ENCODE measurements around the gene NOTO.

Gene NOTO

DNA sequence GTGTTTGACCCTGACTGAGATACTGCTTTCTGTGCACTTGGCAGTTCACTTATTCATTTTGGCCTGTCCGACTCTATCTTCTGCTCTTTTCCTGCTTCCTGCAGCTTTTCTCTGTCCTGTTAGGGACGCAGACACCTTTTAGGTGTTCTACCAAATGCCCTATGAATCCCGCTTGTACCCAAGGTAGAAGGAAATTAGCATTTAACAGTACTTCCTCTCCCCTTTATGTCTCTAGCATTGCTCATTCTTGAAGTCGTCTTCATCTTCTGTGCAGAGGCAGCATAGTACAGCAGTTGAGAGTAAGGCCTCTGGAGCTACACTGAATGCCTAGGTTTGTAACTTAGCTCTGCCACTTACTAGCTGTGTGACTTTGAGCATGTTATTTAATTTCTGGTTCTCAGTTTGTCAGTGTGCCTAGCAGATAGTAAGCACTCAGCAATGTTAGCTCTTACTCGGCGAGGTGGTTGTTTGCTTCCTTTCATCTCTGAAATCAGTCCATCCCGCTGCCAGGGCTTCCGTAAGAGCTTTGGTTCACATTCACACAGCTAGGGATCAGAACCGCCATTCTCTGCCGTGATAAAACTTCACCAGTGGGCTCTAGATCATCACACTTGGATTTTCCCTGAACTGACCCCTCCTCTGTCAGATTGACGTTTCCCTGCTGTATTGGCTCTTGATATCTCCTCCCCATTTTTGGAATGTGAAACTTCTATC lies 33.1 kb downstream of the NOTO start:
- no peak for DNase-seq

DNA sequence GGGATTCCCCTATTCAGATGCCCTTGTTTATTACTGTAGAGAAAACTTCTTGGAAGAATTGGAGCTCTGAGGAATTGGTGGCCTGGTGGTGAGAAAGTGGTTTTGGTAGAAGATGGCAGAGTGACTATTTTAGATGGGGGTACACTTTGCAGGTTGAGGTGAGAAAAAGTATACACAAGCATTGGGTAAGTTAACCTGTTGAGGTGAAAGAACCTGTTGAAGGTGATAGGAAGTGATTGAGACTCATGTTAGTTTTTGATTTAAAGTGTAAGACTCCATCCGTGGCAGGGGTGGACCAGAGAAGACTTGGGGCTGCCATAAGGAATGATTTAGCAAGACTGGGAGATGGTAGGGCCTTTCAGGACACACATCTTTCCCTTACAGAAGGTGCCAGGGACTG lies 34.8 kb downstream of the NOTO start:
- DNase-seq = no peak

DNA sequence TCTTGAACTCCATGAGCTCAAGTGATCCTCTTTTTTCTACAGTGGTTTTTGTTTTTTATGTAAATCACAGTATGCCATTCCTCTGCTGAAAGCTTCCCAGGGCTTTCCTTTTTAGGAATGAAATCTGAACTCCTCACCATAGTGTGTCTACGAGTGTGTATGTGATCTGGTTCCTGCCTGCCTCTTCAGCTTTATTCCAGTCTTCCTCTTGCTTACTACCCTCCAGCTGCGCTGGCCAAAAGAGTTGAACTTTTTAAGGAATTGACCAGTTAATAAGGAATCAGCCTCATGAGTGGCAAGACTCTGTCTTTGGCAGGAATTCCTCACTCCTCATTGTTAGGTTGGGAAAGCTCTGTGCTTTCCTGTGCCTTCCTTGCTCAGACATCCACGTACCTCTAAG lies 35.8 kb downstream of the NOTO start:
- no peak for DNase-seq

DNA sequence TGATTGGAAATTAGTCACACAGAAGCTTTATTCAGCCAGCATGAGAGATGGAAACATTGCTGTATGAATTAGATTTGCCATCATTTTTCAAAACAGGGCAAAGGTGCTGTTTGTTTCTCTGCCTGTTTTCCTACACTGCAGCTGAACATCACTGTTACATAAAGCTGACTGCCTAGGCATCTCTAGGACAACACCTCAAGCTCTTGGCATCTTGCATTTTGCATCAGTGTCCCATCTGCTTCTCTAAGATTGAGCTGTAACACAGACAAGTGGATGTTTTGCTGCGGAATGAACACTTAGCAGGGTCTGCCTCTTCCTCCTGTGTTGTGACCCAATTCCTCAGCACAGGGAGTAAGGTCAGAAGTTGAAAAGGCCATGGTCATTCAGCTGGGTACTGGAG lies 36.6 kb downstream of the NOTO start:
- no peak for DNase-seq

DNA sequence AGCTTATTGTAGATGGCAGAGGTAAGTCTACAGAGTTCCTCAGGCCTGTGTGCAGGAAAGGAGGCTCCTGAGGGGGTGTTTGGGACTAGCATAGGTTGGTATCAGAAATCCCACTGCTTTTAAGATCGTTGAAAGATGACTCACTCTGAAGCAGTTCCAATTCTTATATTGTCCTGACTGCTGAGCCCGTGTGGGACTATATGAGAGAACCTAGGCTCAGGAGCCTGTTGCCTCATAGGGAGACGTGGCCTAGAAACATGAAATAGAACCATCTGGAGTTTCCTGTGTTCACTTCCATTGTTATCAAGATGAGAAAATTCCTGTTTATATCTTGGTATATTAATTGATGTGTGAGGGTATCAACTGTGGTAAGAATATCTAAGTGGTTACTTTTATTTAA lies 37.4 kb downstream of the NOTO start:
- DNase-seq = no peak

DNA sequence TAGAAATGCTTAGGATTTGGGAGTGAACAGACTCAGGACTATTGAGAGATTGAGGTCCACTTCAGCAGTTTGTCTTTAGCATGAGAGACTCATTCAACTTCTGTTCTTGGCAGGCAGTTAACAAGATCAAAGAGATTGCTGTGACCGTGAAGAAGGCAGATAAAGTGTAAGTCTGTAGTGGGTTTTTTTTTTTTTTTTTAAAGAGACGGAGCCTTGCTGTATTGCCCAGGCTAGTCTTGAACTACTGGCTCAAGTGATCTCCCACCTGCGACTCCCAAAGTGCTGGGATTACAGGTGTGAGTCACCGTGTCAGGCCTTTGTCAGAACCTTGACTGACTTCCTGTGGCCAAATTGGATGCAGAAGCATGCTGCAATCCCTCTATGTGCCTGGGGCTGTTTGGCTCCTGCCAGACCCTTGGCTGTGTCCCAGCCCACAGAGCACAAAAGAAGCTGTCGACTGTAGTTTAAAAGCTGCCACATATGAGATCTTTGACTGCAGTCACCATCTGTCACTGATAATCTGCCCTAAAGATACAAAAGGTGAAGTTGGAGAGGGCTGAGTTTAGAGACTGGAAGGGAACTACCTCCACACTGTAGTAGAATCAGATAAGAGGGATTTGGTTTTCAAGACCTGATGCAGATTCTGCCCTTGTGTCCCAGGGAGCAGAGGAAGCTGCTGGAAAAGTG lies 41.7 kb downstream of the NOTO start:
- DNase-seq = no peak

DNA sequence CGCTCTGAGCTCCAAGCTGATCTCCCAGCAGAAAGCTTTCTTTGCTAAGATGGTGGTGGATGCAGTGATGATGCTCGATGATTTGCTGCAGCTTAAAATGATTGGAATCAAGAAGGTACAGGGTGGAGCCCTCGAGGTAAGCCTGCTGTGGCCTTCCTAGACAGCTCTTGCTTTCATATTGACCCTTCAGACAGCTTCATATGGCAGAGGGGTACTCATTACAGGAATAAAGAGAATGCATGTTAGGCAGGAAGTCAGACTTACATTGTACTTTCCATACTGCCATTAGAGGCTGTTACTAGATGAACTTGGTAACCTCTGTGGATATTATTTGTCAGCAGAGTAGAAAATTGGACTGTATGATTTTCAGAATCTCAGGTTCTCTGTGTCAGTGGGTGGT lies 42.2 kb downstream of the NOTO start:
- DNase-seq = no peak

DNA sequence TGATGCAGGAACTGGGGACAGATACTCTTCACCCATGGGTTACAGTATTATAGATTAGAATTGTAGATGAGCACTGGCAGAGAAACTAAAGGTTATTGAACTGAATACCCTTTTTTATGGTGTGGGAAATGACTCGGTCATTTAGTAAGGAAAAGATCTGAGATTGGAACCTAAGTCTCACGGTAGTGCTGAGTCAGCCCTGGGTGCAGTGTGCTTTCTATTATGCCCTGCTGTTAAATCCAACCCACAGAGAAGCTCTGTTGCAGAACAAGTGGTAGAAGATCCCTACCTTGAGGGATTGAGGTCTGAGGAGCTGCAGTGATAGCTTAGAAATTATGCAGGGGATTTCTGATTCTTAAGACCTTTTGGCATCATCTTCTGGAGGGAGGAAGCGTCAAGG lies 44.5 kb downstream of the NOTO start:
- DNase-seq = no peak

DNA sequence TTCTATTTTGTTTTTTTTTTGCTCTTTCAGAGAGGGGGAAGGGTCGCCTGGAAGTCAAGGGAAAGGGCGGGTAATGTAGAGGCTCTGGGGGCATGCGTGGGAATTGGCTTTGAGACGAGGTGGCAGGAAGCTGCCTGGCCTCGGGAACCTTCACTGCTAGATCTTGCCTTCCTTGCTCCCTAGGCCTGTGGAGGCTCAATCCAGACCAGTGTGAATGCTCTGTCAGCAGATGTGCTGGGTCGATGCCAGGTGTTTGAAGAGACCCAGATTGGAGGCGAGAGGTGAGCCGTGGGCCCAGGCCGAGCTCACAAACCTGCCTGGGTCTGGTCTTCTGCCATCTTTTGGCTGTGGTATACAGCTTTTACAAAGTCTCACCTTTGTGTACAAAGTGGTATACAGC lies 47.3 kb downstream of the NOTO start:
- no peak for DNase-seq

DNA sequence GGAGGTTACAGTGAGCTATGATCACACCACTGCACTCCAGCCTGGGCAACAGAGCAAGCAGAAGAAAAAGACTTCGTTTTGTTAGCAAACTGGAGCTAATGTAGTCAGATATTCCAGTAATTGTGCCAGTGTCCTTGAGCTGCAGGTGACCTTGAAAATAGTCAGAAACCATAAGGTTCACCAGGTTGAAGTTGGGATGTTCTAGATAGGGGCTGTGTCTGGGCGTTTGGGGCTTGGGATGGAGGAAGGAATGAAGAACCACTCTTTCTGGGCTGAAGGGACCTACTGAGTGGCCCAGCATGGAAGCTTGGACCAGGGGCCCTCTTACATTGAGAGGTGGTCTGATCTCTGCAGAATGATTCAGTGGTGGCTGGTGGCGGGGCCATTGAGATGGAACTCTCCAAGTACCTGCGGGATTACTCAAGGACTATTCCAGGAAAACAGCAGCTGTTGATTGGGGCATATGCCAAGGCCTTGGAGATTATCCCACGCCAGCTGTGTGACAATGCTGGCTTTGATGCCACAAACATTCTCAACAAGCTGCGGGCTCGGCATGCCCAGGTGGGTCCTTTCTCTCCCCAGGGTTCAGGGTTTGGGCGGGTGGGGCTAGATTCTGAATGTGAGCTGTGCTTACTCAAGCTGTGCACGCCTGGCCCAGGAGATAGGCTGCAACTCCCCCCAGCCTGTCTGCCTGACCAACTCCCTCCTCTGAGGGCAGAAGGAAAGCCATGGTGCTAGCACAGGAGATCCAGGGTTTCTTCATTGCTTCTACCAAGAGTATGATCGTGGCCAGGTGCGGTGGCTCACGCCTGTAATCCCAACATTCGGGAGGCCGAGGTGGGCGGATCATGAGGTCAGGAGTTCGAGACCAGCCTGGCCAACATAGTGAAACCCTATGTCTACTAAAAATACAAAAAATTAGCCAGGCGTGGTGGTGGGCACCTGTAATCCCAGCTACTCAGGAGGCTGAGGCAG lies 48.8 kb downstream of the NOTO start:
- DNase-seq = no peak

DNA sequence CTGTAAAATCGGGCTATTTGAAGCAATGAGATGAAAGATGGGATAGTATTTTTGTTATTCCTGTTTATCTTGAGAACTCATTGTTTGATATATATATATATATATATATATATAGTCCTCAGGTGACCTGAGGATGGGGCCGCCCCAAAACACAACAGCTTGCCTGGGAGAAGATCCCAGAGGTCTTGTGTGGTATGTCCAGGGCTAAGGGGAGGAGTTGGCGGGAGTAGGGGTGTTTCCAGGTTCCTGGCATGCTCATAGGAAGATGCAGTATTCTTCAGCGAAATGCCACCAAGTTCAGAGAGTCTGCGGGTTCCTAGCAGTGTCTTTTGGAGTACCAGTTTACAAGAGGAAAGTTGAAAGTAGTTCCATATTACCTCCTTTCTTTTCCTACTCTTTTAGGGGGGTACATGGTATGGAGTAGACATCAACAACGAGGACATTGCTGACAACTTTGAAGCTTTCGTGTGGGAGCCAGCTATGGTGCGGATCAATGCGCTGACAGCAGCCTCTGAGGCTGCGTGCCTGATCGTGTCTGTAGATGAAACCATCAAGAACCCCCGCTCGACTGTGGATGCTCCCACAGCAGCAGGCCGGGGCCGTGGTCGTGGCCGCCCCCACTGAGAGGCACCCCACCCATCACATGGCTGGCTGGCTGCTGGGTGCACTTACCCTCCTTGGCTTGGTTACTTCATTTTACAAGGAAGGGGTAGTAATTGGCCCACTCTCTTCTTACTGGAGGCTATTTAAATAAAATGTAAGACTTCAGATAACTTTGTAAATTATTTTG lies 50.1 kb downstream of the NOTO start:
- no peak for DNase-seq

DNA sequence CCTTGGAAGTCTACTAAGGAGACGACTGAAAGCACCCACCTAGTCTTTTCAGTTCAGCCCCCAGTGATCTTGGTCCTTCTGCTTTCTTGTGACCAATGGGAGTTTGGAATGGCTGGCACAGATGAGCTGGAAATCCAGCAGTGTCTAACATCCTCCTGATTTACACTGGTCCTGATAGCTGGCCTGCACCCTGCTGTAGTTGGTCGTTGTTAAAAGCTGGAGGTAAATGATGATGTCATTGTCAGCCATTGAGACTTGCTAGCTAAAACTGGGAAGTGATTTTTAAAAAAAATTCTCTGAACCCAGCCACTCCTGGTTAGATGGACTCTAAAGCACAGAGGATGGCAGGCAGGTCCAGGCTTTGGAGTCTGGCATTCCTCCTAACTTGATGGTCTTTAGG lies 51.0 kb downstream of the NOTO start:
- no peak for DNase-seq

DNA sequence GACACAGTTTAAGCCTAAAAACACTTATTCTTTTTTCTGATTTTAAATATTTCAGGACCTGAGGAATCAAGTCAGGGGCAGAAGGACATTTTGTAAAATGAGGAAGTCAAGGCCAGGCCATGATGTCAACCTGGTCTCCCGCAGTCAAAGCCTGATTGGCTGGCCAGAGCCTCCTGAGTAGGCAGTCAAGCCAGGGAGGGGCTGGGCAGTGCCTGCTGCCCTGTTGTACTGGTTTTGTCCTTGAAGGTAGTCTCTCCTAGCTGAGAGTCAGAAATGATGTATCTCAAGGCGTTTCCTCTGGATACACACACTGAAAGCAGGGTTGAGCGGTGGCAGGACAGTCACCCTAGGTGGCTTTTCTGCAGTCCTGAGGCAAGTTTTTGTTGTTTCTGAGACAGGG lies 51.5 kb downstream of the NOTO start:
- no peak for DNase-seq

DNA sequence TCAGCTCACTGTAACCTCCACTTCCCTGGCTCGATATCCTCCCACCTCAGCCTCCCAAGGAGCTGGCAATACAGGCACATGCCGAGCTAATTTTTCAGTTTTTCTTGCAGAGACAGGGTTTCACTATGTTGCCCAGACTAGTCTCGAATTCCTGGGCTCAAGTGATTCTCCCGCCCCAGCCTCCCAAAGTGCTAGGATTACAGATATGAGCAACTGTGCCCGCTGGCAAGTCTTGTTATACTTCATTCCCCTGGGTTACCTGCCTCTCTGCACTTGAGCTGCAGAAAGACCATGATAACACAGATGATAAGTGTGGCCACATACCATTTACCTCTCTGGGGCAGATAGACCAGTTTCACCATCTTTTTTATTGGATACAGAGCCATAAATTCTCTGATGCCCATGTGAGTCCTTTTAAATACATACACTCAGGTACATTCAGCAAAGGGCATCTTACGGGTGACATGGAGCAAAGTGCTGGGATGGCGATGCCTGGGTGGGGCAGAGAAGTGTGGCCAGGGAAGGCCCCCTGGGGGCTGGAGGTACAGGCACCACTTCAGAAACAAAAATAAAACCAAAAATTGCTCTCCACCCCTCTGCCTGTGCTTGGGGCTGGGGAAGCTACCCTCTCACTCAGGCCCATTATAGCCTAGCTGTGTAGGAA lies 52.1 kb downstream of the NOTO start:
- DNase-seq = no peak

DNA sequence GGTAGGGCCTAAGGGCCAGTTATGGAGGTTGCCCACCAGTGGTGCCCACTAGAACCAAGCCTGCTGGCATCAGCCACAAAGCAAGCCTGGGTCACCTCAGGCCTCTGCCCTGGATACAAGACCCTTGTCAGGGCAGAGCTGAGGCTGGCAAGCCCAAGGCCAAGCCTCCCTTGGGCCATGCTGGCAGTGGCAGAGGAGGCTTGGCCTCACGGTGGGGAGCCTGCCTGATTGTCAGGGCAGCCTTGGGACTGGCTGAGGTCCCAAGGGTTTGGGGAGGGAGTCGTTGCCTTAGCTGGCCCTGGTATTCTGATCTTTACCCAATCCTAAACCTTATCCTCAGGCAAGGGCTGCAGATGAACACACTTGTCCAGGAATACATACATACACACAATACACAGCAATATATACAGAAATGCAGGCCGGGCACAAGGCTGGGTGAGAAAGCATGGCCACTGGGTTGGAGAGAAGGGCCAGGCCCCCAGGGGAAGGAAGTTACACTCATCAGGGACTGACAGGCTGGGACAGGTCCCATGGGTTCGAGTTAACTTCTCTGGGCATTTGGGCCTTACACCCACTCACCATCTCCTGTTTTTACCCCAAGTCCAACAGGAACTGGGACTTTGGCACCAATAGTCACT lies 52.8 kb downstream of the NOTO start:
- no peak for DNase-seq

DNA sequence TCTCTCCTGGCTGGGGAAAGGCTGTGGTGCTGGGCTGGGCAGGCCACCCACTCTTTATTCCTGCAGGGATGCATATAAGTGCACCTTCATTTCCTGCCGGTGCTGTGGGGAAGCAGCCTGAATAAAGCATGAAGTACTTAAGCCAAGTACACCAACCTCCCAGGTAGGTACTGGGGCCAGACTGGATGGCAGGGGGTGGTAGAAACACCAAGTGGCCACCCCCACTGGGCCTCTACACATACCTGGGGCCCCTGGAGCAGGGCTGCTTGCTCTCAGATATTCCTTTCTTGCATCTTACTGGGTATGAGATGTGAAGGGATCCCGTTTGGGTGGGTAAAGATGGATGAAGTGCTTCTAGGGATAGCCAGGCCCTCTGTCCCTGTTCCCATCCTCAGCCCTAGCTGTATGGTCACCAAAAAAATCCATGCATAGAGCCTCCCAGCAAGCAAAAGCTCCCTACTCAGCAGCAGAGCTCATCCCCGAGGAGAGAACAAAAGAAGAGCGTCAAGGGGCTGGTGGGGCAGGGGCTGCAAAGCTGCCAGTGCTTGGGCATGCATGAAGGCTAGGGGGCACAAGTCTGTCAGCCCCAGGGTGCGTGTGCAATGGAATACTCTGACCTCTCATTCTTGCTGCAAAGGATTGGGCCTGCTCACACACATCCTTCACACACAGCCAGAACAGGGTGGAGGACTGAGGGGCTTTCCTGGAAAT lies 53.7 kb downstream of the NOTO start:
- DNase-seq = no peak

DNA sequence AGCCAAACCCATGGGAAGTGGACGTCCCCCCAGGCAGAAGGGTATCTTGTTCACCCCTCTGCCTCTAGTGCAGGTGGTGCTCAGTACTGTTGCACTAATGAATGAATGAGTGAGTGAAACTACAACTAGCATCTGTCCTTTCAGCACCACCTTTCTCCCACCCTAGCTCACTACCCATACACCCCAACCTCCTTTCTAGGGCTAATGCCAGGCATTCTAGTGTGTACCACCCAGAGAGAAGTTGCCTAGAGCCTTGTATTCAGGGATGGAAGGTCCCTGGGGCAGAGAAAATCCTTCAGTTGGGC lies 54.2 kb downstream of the NOTO start:
- no peak for DNase-seq

DNA sequence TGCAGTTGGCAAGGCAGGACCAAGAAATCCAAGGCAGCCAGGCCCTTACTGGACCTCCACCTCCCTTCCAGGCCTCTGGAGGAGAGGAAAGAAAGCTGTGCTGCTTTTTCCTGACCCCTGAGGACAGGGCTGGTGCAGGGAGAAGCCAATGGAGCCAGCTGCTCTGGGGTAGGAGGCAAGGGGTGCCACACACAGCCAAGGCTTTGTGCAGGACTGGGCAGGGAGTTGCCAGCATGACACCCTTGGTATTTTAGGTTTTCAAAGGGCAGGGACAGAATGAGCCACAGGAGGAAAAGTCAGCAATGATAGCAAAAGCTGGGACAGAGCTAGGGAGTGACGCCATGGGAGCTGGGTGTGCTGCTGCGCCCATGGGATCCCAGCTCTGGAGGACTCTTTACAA lies 54.6 kb downstream of the NOTO start:
- no peak for DNase-seq

DNA sequence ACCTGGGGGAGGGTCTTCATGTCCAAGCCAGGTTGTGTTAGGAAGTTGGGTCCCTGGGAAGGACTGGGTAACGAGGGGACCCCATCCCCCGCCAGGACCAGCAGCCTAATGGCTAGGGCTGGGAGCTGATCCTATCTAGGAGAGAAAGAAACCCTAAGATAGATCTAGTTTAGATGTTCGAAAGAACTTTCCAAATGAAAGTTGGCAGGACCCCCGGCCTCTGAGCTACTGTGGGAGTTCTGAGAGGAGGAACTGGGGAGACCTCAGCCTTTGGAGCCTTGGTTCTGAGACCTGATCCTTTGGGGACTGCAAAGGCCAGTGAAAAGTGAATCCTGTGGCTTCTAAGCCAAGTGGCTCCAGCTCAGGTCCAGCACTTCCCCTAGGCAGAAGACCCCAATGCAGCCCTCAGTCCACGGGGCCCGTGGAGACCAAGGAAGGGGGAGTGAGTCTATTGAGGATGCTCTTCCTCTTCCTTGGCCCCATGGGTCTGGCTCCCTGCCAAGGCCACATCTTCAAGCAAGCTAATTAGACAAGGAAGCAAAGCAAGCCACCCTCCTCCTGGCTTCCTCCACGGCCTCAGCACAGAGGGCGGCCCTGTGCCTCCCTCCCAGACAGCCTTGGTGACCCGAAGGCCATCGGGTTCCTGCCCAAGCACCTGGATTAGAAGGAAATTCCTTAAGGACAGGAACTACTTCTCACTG lies 55.2 kb downstream of the NOTO start:
- DNase-seq = no peak

DNA sequence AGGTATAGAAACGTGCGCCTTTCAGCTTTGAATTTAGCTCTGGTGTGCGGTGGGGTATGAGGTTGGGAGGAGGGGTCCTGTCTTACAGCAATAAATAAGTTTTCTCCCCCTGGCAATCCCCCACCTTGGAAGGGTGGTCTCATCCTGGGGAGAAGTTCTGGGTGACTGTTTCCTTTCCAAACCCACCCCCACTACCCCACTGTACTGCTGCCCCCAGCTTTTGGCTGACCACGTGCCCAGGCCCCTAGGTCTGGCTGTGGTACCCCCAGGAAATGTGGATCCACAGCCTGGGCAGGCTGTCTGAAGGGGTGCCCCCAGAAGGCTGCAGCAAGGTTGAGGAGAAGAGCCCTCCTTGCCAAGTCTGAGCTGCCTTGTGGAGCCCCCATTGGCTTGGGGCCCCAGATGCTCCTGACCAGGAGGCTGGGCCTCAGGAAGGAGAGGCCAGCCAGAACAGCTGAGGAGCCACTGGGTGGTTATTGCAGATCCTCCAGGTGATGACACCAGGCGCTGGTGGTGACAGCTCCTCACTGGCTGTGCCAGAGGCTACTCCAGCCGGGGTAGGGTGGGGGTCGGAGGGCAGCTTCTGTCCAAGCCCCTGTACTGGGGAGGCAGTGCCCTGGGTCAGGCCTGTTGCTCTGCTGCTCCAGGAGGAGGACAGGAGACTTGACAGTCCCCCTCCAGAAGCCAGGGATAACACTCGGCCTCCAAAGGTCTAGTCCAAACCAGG lies 56.0 kb downstream of the NOTO start:
- no peak for DNase-seq
